AML-193 (cell line): ENCODE results near the gene PLCL2.

Experiments used
- DNase-seq, 2 experiments: peaks; one replicate each; lab custom pipeline; 2025; lab: John Stamatoyannopoulos, UW

The PLCL2 gene

GRCh38 chr3:16865335-16865734, 19.4 kb upstream of the PLCL2 start:
- DNase-seq = no peak

GRCh38 chr3:16866571-16866970, 18.2 kb upstream of the PLCL2 start:
- peak; percentile 92 to 96 for DNase-seq

- no peak for DNase-seq
These were observed 16.2 kb upstream of the PLCL2 start for GRCh38 chr3:16868513-16868912.

- peak; percentile 81 to 83 for DNase-seq
These were observed 15.3 kb upstream of the PLCL2 start for GRCh38 chr3:16869261-16870005.

GRCh38 chr3:16871915-16872842, 12.6 kb upstream of the PLCL2 start:
- peak; percentile 22 to 50 for DNase-seq

GRCh38 chr3:16873872-16874271, 10.9 kb upstream of the PLCL2 start:
- DNase-seq = no peak

GRCh38 chr3:16875876-16876550, 8.7 kb upstream of the PLCL2 start:
- DNase-seq = no peak

GRCh38 chr3:16877505-16877904, 7.2 kb upstream of the PLCL2 start:
- DNase-seq = no peak

GRCh38 chr3:16877911-16878310, 6.8 kb upstream of the PLCL2 start:
- no peak for DNase-seq

GRCh38 chr3:16881896-16882630, 2.7 kb upstream of the PLCL2 start:
- DNase-seq = no peak

- DNase-seq = peak; percentile 59 to 67
These were observed 1.6 kb upstream of the PLCL2 start for GRCh38 chr3:16883057-16883722.

GRCh38 chr3:16883723-16884083, 1.1 kb upstream of the PLCL2 start:
- no peak for DNase-seq

GRCh38 chr3:16884084-16884747, 539 bp upstream of the PLCL2 start:
- peak; percentile 27 to 34 for DNase-seq

GRCh38 chr3:16885593-16886302, 993 bp downstream of the PLCL2 start:
- DNase-seq = no peak

GRCh38 chr3:16886303-16886683, 1.5 kb downstream of the PLCL2 start:
- DNase-seq = peak; percentile 56 to 75

GRCh38 chr3:16887130-16887529, 2.4 kb downstream of the PLCL2 start:
- no peak for DNase-seq

- no peak for DNase-seq
These were observed 3.6 kb downstream of the PLCL2 start for GRCh38 chr3:16888356-16888755.

- no peak for DNase-seq
These were observed 4.2 kb downstream of the PLCL2 start for GRCh38 chr3:16888785-16889607.
